ENCODE results near the gene ELFN1. TPM values are rescaled to one million over a fixed set of nuclear protein-coding genes. Genes with fewer than 3 reads are reported as not detected.

The ELFN1 gene
- total and polyA plus RNA-seq, 10 of the 15 experiments (the other 5 are each of a cell fraction or from before 2014, with no cell fraction given): 0.04 TPM; not detected in 9

DNA sequence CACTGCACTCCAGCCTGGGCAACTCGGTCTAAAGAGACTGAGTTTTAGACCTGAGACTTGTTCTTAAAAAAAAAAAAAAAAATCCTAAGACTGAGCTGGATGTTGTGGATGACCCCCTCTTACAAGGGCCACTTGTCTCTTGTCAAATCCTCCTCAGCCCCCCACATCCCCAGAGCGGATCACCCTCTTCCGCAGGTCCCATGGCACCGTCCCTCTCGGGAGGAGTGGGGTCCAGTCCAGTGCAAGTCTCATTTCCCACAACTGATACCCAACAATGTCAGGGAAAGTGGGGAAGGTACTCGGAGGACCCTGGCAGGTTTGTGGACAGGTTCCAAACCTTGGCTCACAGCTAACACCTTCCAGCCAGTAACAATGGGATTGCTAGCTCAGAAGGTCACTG lies 100.3 kb downstream of the ELFN1 start:
- no peaks in the 10 kb centered on the region for H3K27me3 ChIP-seq (replicated peaks in 1 of 2; ENCODE audit: control insufficient read depth in 2 of 2, insufficient read depth in 2 of 2, low read length in 1 of 2)
- intact Hi-C loops (cut with micrococcal nuclease; ENCODE audit: unreplicated experiment) (no loop called here), in situ Hi-C loops (cut with MboI) (no loop called here)
- no peak overlapping the region for H3K27ac ChIP-seq (ENCODE audit: control insufficient read depth, insufficient read depth)
- CTCF ChIA-PET: no interaction called here
- no peaks in the 10 kb centered on the region for H3K36me3 ChIP-seq (ENCODE audit: control insufficient read depth in 2 of 2, insufficient read depth in 2 of 2, low read length in 1 of 2)
- POLR2A ChIA-PET: no interaction called here
- ATAC-seq (no peak), DNase-seq (ENCODE audit: low read depth, low spot score) (no peak), FAIRE-seq (no peak)
- H4K20me1 ChIP-seq (ENCODE audit: control insufficient read depth, insufficient read depth): no peaks in the 10 kb centered on the region
- H3K4me1 ChIP-seq (ENCODE audit: control insufficient read depth, insufficient read depth, low read length): no peaks in the 10 kb centered on the region
- no peak overlapping the region for H3K4me2 ChIP-seq (ENCODE audit: control insufficient read depth, insufficient read depth)
- no peaks in the 10 kb centered on the region for H3K79me2 ChIP-seq (ENCODE audit: control insufficient read depth, insufficient read depth, low read length)
- H2AFZ ChIP-seq (ENCODE audit: control insufficient read depth, low read depth, low read length): no peak overlapping the region
- 65% methylated on average over 5 of the region's 6 CpGs for WGBS (ENCODE audit: insufficient coverage, insufficient replicate concordance, low lambda C conversion rate, missing lambda C conversion rate)
- BruUV-seq (replicated peaks): no TSS peak
- no peak overlapping the region for H3K9ac ChIP-seq (ENCODE audit: control insufficient read depth, insufficient read depth, low read length)
- H3K4me3 ChIP-seq: no peak overlapping the region
- RAD21 ChIA-PET (ENCODE audit: unreplicated experiment): no interaction called here
- H3K9me3 ChIP-seq (replicated peaks; ENCODE audit: control insufficient read depth, insufficient read depth, low read length): no peaks in the 10 kb centered on the region; the same call in 2 of the 3 replicates
- SMC1A ChIA-PET (ENCODE audit: uncharacterized antibody, unreplicated experiment): no interaction called here
- TF ChIP-seq SRF (IDR thresholded peaks at IDR 0.05; ENCODE audit: low read depth in 2 of 2, low read length in 2 of 2) (no peak), ZSCAN29 (IDR thresholded peaks at IDR 0.05) (no peak), GATAD2B (conservative IDR thresholded peaks at IDR 0.05; ENCODE audit: low read depth) (no peak), SREBF1 (IDR thresholded peaks at IDR 0.05; ENCODE audit: low read length) (no peak), STAT1 (conservative IDR thresholded peaks at IDR 0.05) (no peak), RCOR1 (conservative IDR thresholded peaks at IDR 0.05; ENCODE audit: low read depth, low read length) (no peak), JUNB (IDR thresholded peaks at IDR 0.05) (no peak), SMARCA5 (IDR thresholded peaks at IDR 0.05) (no peak), MTA2 (IDR thresholded peaks at IDR 0.05; ENCODE audit: low read depth) (no peak), CHD2 (IDR thresholded peaks at IDR 0.05; ENCODE audit: borderline replicate concordance, low read depth, low read length) (no peak), ESRRA (IDR thresholded peaks at IDR 0.05; ENCODE audit: low read length) (no peak), ASH2L (IDR thresholded peaks at IDR 0.05; ENCODE audit: borderline replicate concordance, low read depth) (no peak), CREB1 (IDR thresholded peaks at IDR 0.05; ENCODE audit: low read depth) (no peak)
- TF ChIP-seq, protein P1, sequence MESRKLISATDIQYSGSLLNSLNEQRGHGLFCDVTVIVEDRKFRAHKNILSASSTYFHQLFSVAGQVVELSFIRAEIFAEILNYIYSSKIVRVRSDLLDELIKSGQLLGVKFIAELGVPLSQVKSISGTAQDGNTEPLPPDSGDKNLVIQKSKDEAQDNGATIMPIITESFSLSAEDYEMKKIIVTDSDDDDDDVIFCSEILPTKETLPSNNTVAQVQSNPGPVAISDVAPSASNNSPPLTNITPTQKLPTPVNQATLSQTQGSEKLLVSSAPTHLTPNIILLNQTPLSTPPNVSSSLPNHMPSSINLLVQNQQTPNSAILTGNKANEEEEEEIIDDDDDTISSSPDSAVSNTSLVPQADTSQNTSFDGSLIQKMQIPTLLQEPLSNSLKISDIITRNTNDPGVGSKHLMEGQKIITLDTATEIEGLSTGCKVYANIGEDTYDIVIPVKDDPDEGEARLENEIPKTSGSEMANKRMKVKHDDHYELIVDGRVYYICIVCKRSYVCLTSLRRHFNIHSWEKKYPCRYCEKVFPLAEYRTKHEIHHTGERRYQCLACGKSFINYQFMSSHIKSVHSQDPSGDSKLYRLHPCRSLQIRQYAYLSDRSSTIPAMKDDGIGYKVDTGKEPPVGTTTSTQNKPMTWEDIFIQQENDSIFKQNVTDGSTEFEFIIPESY (IDR thresholded peaks at IDR 0.05): no peak
- TF ChIP-seq, protein P2, sequence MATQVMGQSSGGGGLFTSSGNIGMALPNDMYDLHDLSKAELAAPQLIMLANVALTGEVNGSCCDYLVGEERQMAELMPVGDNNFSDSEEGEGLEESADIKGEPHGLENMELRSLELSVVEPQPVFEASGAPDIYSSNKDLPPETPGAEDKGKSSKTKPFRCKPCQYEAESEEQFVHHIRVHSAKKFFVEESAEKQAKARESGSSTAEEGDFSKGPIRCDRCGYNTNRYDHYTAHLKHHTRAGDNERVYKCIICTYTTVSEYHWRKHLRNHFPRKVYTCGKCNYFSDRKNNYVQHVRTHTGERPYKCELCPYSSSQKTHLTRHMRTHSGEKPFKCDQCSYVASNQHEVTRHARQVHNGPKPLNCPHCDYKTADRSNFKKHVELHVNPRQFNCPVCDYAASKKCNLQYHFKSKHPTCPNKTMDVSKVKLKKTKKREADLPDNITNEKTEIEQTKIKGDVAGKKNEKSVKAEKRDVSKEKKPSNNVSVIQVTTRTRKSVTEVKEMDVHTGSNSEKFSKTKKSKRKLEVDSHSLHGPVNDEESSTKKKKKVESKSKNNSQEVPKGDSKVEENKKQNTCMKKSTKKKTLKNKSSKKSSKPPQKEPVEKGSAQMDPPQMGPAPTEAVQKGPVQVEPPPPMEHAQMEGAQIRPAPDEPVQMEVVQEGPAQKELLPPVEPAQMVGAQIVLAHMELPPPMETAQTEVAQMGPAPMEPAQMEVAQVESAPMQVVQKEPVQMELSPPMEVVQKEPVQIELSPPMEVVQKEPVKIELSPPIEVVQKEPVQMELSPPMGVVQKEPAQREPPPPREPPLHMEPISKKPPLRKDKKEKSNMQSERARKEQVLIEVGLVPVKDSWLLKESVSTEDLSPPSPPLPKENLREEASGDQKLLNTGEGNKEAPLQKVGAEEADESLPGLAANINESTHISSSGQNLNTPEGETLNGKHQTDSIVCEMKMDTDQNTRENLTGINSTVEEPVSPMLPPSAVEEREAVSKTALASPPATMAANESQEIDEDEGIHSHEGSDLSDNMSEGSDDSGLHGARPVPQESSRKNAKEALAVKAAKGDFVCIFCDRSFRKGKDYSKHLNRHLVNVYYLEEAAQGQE (IDR thresholded peaks at IDR 0.05; ENCODE audit: low read depth, low read length): no peak
- TF ChIP-seq, protein P3, sequence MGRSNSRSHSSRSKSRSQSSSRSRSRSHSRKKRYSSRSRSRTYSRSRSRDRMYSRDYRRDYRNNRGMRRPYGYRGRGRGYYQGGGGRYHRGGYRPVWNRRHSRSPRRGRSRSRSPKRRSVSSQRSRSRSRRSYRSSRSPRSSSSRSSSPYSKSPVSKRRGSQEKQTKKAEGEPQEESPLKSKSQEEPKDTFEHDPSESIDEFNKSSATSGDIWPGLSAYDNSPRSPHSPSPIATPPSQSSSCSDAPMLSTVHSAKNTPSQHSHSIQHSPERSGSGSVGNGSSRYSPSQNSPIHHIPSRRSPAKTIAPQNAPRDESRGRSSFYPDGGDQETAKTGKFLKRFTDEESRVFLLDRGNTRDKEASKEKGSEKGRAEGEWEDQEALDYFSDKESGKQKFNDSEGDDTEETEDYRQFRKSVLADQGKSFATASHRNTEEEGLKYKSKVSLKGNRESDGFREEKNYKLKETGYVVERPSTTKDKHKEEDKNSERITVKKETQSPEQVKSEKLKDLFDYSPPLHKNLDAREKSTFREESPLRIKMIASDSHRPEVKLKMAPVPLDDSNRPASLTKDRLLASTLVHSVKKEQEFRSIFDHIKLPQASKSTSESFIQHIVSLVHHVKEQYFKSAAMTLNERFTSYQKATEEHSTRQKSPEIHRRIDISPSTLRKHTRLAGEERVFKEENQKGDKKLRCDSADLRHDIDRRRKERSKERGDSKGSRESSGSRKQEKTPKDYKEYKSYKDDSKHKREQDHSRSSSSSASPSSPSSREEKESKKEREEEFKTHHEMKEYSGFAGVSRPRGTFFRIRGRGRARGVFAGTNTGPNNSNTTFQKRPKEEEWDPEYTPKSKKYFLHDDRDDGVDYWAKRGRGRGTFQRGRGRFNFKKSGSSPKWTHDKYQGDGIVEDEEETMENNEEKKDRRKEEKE (IDR thresholded peaks at IDR 0.05): no peak

All from GM12878 (cell line).